HepG2 (cell line): ENCODE results near the gene SULT1E1. TPM values are rescaled to one million over a fixed set of nuclear protein-coding genes. Genes with fewer than 3 reads are reported as not detected.
A peak's percentile ranks its signal among the peaks of the same experiment; 100 is the strongest.

ENCODE experiments used
- BRCA1 ChIP-seq: sonication (generic); formaldehyde crosslinking; IDR thresholded peaks from 2 replicates; pipeline ENCODE4 v1.4.0; 2020; ENCODE audit warnings: missing genetic modification reagents
- FOXA1 ChIP-seq, 2 experiments: fragments of 450-650 bp in 1 of 2; sonication (generic) in 1 of 2; formaldehyde crosslinking in 1 of 2; IDR thresholded peaks; 2 replicates each; pipeline versions ENCODE4 v1.4.0 to v1.6.1; 2016 to 2020; ENCODE audit warnings: missing genetic modification reagents in 1 of 2
- GATAD1 ChIP-seq: IDR thresholded peaks from 2 replicates; pipeline ENCODE4 v1.6.1; 2016; ENCODE audit warnings: missing genetic modification reagents, missing compliant biosample characterization
- MED8 ChIP-seq: sonication (generic); formaldehyde crosslinking; IDR thresholded peaks from 2 replicates; pipeline ENCODE4 v1.8.1; 2023; ENCODE audit warnings: mild to moderate bottlenecking, missing genetic modification reagents; ENCODE audit not compliant: insufficient replicate concordance
- NR1H2 ChIP-seq: sonication (generic); formaldehyde crosslinking; IDR thresholded peaks from 2 replicates; pipeline ENCODE4 v1.8.1; 2022; ENCODE audit warnings: low read depth, missing genetic modification reagents, borderline replicate concordance
- PCBP2 ChIP-seq: fragments of 200-400 bp; formaldehyde crosslinking; optimal IDR thresholded peaks from 2 replicates; pipeline ENCODE3; 2018; ENCODE audit warnings: low read length, low read depth; ENCODE audit not compliant: poor library complexity, severe bottlenecking
- RARA ChIP-seq: IDR thresholded peaks from 2 replicates; pipeline ENCODE4 v1.6.1; 2016; ENCODE audit warnings: missing genetic modification reagents, missing compliant biosample characterization
- TEAD2 ChIP-seq: sonication (generic); formaldehyde crosslinking; IDR thresholded peaks from 2 replicates; pipeline ENCODE4 v1.9.0; 2021; ENCODE audit warnings: missing genetic modification reagents
- YY1 ChIP-seq: IDR thresholded peaks from 2 replicates; pipeline ENCODE4 v1.6.1; 2011; ENCODE audit warnings: low read length, low read depth, moderate library complexity, mild to moderate bottlenecking; ENCODE audit not compliant: insufficient read depth, insufficient replicate concordance
- ZBTB26 ChIP-seq: IDR thresholded peaks from 2 replicates; pipeline ENCODE4 v1.6.1; 2016; ENCODE audit warnings: missing compliant biosample characterization, missing genetic modification reagents, borderline replicate concordance
- ZBTB37 ChIP-seq: sonication (generic); formaldehyde crosslinking; IDR thresholded peaks from 2 replicates; pipeline ENCODE4 v1.4.0; 2020; ENCODE audit warnings: mild to moderate bottlenecking, missing genetic modification reagents
- ZBTB7A ChIP-seq: sonication (generic); formaldehyde crosslinking; IDR thresholded peaks from 2 replicates; pipeline ENCODE4 v1.8.0; 2022; ENCODE audit warnings: mild to moderate bottlenecking, missing genetic modification reagents
- ZNF234 ChIP-seq: sonication (generic); formaldehyde crosslinking; conservative IDR thresholded peaks from 2 replicates; pipeline ENCODE4 v1.5.1; 2020; ENCODE audit warnings: mild to moderate bottlenecking, missing genetic modification reagents
- ZNF253 ChIP-seq: sonication (generic); formaldehyde crosslinking; IDR thresholded peaks from 2 replicates; pipeline ENCODE4 v1.8.0; 2022; ENCODE audit warnings: mild to moderate bottlenecking, missing genetic modification reagents, borderline replicate concordance
- ZNF503 ChIP-seq: sonication (generic); formaldehyde crosslinking; IDR thresholded peaks from 2 replicates; pipeline ENCODE4 v1.4.0; 2020; ENCODE audit warnings: missing genetic modification reagents
- ZNF644 ChIP-seq: IDR thresholded peaks from 2 replicates; pipeline ENCODE4 v1.6.1; 2016; ENCODE audit warnings: low read depth
- ZNF678 ChIP-seq: sonication (generic); formaldehyde crosslinking; IDR thresholded peaks from 2 replicates; pipeline ENCODE4 v1.4.0; 2020; ENCODE audit warnings: mild to moderate bottlenecking, missing genetic modification reagents
- ZSCAN20 ChIP-seq: sonication (generic); formaldehyde crosslinking; IDR thresholded peaks from 2 replicates; pipeline ENCODE4 v1.4.0; 2020; ENCODE audit warnings: missing genetic modification reagents, mild to moderate bottlenecking, borderline replicate concordance
- polyA plus RNA-seq, 8 experiments: library from polyadenylated mRNA; depleted of rRNA in 3 of 8; stranded (reverse) in 7 of 8; unstranded in 1 of 8; fragments of >200 nt; fragmentation: Illumina TruSeq in 4 of 8; extraction: Trizol in 4 of 8; gene quantifications; 2 replicates each; pipeline versions ENCODE4 v1.2.1 to v1.2.3, GENCODE V29; 2011 to 2016; ENCODE audit warnings: low read depth in 4 of 8, missing spikeins in 1 of 8, mixed read lengths in 1 of 8; ENCODE audit not compliant: insufficient read depth in 1 of 8
- total RNA-seq, 5 experiments: library from RNA; depleted of rRNA; stranded (reverse); fragments of >200 nt; fragmentation: Illumina TruSeq; extraction: Trizol; gene quantifications; 2 replicates each; pipeline ENCODE4 v1.2.3, GENCODE V29; 2016; ENCODE audit warnings: low read depth in 1 of 5
- TF ChIP-seq, protein P1 (sequence below): sonication (generic); formaldehyde crosslinking; IDR thresholded peaks from 2 replicates; pipeline ENCODE4 v1.9.0; 2021; ENCODE audit warnings: missing genetic modification reagents, mild to moderate bottlenecking, borderline replicate concordance
- TF ChIP-seq, protein P2 (sequence below): IDR thresholded peaks from 2 replicates; pipeline ENCODE4 v1.6.1; 2016

Gene SULT1E1
- total and polyA plus RNA-seq, 2 of the 13 experiments (the other 11 are each of a cell fraction or from before 2014, with no cell fraction given) = 1.7 to 3.9 TPM

GRCh38 chr4:69830560-69831269 lies 29.2 kb downstream of the SULT1E1 start (continued):
- TF ChIP-seq, protein P1, sequence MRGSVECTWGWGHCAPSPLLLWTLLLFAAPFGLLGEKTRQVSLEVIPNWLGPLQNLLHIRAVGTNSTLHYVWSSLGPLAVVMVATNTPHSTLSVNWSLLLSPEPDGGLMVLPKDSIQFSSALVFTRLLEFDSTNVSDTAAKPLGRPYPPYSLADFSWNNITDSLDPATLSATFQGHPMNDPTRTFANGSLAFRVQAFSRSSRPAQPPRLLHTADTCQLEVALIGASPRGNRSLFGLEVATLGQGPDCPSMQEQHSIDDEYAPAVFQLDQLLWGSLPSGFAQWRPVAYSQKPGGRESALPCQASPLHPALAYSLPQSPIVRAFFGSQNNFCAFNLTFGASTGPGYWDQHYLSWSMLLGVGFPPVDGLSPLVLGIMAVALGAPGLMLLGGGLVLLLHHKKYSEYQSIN = no peak
- TF ChIP-seq BRCA1 (CRISPR knock-in tag) (no peak), ZNF234 (CRISPR knock-in tag) (no peak), ZNF253 (CRISPR knock-in tag) (no peak), YY1 (no peak), FOXA1 (IDR thresholded peaks at IDR 0.05) (no peak), FOXA1 (CRISPR knock-in tag; IDR thresholded peaks at IDR 0.05) (no peak), TEAD2 (CRISPR knock-in tag) (no peak), ZBTB26 (CRISPR knock-in tag) (no peak), MED8 (CRISPR knock-in tag) (no peak), ZNF678 (CRISPR knock-in tag) (no peak), ZBTB37 (CRISPR knock-in tag) (no peak), PCBP2 (no peak), ZSCAN20 (CRISPR knock-in tag) (no peak), RARA (CRISPR knock-in tag) (peak; percentile 61; the same call in 1 of the 2 replicates), ZBTB7A (CRISPR knock-in tag) (no peak), NR1H2 (CRISPR knock-in tag) (no peak), GATAD1 (CRISPR knock-in tag) (no peak), ZNF503 (CRISPR knock-in tag) (no peak; the same call in 1 of the 2 replicates), ZNF644 (CRISPR knock-in tag) (peak; percentile 33; the same call in 1 of the 2 replicates)
- TF ChIP-seq, protein P2, sequence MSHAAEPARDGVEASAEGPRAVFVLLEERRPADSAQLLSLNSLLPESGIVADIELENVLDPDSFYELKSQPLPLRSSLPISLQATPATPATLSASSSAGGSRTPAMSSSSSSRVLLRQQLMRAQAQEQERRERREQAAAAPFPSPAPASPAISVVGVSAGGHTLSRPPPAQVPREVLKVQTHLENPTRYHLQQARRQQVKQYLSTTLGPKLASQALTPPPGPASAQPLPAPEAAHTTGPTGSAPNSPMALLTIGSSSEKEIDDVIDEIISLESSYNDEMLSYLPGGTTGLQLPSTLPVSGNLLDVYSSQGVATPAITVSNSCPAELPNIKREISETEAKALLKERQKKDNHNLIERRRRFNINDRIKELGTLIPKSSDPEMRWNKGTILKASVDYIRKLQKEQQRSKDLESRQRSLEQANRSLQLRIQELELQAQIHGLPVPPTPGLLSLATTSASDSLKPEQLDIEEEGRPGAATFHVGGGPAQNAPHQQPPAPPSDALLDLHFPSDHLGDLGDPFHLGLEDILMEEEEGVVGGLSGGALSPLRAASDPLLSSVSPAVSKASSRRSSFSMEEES (CRISPR knock-in tag) = no peak
